ENCODE data around the gene MRPL49. TPM values are rescaled to one million over a fixed set of nuclear protein-coding genes. Genes with fewer than 3 reads are reported as not detected.

MRPL49 gene
- total and polyA plus RNA-seq, 2 of the 13 experiments (the other 11 are each of a cell fraction or from before 2014, with no cell fraction given): 39.2 to 53.3 TPM

DNA sequence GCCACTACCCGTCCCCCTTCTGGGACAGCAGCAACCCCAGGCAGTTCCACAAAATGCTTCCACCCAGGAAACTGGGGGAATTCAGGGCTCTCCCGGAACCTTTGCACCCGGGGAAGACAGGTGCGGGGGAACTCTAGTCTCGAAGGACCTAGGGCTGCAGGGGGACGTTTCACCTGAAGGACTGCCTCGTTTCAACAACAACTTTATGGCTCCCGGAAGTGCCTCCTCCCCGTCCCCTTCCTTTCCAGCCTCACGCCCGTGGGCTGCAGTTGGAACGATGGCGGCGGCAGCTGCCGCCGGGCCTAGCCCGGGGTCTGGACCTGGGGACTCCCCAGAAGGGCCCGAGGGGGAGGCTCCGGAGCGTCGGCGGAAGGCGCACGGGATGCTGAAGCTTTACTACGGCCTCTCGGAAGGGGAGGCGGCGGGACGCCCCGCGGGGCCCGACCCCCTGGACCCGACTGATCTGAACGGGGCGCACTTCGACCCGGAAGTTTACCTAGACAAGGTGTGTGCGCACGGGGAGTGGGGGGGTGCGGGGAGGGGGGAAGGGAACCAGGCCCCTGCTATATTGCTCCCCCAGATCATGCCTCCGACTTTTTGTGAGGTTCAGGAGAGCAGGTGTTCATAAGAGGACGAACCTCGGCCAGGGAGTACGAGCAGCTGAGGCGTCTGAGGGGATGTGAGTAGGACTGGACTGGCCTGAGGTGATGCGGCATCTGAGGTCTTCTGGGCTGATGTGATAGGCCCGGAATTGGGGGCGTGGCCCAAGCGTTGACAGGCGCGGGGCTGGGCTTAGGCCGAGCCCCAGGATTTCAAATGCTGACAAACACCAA is 25.9 kb upstream of the MRPL49 start, which contains the start of gene VPS51 (continued):
- TF ChIP-seq, protein P1, sequence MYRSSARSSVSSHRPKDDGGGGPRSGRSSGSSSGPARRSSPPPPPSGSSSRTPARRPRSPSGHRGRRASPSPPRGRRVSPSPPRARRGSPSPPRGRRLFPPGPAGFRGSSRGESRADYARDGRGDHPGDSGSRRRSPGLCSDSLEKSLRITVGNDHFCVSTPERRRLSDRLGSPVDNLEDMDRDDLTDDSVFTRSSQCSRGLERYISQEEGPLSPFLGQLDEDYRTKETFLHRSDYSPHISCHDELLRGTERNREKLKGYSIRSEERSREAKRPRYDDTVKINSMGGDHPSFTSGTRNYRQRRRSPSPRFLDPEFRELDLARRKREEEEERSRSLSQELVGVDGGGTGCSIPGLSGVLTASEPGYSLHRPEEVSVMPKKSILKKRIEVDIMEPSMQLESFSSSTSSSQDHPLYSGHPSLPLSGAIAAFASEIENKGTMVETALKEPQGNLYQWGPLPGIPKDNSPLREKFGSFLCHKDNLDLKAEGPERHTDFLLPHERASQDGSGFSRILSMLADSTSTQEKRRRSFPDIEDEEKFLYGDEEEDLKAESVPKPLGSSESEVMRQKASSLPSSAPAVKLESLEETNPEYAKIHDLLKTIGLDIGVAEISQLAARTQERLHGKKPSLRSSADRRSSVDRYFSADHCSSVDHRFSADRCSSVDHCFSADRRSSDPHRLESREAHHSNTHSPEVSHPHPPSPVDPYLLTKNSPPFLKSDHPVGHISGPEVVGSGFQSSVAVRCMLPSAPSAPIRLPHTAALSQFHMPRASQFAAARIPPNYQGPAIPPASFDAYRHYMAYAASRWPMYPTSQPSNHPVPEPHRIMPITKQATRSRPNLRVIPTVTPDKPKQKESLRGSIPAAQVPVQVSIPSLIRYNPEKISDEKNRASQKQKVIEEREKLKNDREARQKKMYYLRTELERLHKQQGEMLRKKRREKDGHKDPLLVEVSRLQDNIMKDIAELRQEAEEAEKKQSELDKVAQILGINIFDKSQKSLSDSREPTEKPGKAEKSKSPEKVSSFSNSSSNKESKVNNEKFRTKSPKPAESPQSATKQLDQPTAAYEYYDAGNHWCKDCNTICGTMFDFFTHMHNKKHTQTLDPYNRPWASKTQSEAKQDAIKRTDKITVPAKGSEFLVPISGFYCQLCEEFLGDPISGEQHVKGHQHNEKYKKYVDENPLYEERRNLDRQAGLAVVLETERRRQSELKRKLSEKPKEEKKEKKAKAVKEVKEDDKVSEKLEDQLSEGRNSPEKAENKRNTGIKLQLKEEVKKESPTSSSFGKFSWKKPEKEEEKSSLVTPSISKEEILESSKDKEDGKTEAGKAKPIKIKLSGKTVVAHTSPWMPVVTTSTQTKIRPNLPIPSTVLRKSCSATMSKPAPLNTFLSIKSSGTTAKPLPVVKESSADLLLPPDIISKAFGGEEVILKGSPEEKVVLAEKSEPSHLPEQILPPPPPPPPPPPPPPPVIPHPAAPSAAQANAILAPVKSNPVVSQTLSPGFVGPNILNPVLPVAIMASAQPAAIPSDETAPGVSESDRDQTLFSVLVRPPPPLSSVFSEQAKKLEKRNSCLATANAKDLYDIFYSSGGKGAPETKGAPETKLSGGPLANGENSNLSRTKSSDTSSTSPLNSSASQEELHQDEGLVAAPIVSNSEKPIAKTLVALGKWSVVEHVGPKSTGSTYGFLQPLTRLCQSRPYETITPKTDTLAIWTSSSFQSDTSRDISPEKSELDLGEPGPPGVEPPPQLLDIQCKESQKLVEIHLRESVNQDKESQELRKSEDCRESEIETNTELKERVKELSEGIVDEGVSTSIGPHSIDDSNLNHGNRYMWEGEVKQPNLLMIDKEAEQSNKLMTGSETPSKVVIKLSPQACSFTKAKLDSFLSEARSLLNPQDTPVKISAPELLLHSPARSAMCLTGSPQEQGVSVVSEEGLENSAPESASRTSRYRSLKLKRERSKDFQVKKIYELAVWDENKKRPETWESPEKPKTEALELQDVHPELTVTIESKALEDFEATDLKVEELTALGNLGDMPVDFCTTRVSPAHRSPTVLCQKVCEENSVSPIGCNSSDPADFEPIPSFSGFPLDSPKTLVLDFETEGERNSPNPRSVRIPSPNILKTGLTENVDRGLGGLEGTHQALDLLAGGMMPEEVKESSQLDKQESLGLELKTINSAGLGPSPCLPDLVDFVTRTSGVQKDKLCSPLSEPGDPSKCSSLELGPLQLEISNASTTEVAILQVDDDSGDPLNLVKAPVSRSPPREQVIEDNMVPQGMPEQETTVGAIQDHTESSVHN (CRISPR knock-in tag; IDR thresholded peaks at IDR 0.05): 0 out of 2 replicates have a peak, but pooled peaks have one; percentile 48
- TF ChIP-seq JUND (CRISPR knock-in tag; IDR thresholded peaks at IDR 0.05) (no peak), ZNF326 (CRISPR knock-in tag; IDR thresholded peaks at IDR 0.05; ENCODE audit: borderline replicate concordance) (no peak), RFX3 (CRISPR knock-in tag; IDR thresholded peaks at IDR 0.05) (no peak), ZNF773 (CRISPR knock-in tag; IDR thresholded peaks at IDR 0.05; ENCODE audit: borderline replicate concordance) (no peak), ESRRA (CRISPR knock-in tag; IDR thresholded peaks at IDR 0.05; ENCODE audit: low read depth) (peak; percentile 81), ZNF768 (CRISPR knock-in tag; IDR thresholded peaks at IDR 0.05) (peak; percentile 19; the same call in 1 of the 2 replicates), SIN3A (IDR thresholded peaks at IDR 0.05; ENCODE audit: borderline replicate concordance, low read depth, low read length) (peak; percentile 94), MXI1 (IDR thresholded peaks at IDR 0.05; ENCODE audit: borderline replicate concordance, low read depth, low read length) (peak; percentile 95; the same call in 1 of the 3 replicates), SP1 (IDR thresholded peaks at IDR 0.05) (no peak), SP1 (CRISPR knock-in tag; IDR thresholded peaks at IDR 0.05) (peak; percentile 96), ZNF124 (CRISPR knock-in tag; IDR thresholded peaks at IDR 0.05) (peak; percentile 83; the same call in 1 of the 2 replicates), ZNF563 (CRISPR knock-in tag; IDR thresholded peaks at IDR 0.05) (no peak), ZBTB42 (CRISPR knock-in tag; IDR thresholded peaks at IDR 0.05) (no peak)
- TF ChIP-seq, protein P2, sequence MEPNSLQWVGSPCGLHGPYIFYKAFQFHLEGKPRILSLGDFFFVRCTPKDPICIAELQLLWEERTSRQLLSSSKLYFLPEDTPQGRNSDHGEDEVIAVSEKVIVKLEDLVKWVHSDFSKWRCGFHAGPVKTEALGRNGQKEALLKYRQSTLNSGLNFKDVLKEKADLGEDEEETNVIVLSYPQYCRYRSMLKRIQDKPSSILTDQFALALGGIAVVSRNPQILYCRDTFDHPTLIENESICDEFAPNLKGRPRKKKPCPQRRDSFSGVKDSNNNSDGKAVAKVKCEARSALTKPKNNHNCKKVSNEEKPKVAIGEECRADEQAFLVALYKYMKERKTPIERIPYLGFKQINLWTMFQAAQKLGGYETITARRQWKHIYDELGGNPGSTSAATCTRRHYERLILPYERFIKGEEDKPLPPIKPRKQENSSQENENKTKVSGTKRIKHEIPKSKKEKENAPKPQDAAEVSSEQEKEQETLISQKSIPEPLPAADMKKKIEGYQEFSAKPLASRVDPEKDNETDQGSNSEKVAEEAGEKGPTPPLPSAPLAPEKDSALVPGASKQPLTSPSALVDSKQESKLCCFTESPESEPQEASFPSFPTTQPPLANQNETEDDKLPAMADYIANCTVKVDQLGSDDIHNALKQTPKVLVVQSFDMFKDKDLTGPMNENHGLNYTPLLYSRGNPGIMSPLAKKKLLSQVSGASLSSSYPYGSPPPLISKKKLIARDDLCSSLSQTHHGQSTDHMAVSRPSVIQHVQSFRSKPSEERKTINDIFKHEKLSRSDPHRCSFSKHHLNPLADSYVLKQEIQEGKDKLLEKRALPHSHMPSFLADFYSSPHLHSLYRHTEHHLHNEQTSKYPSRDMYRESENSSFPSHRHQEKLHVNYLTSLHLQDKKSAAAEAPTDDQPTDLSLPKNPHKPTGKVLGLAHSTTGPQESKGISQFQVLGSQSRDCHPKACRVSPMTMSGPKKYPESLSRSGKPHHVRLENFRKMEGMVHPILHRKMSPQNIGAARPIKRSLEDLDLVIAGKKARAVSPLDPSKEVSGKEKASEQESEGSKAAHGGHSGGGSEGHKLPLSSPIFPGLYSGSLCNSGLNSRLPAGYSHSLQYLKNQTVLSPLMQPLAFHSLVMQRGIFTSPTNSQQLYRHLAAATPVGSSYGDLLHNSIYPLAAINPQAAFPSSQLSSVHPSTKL (CRISPR knock-in tag; IDR thresholded peaks at IDR 0.05): peak; percentile 60
- TF ChIP-seq, protein P3, sequence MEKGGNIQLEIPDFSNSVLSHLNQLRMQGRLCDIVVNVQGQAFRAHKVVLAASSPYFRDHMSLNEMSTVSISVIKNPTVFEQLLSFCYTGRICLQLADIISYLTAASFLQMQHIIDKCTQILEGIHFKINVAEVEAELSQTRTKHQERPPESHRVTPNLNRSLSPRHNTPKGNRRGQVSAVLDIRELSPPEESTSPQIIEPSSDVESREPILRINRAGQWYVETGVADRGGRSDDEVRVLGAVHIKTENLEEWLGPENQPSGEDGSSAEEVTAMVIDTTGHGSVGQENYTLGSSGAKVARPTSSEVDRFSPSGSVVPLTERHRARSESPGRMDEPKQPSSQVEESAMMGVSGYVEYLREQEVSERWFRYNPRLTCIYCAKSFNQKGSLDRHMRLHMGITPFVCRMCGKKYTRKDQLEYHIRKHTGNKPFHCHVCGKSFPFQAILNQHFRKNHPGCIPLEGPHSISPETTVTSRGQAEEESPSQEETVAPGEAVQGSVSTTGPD (CRISPR knock-in tag; IDR thresholded peaks at IDR 0.05): peak; percentile 20; the same call in 1 of the 2 replicates

Data from HepG2 (cell line).